Measurements from ENCODE around the gene SLC35G6.

DNA sequence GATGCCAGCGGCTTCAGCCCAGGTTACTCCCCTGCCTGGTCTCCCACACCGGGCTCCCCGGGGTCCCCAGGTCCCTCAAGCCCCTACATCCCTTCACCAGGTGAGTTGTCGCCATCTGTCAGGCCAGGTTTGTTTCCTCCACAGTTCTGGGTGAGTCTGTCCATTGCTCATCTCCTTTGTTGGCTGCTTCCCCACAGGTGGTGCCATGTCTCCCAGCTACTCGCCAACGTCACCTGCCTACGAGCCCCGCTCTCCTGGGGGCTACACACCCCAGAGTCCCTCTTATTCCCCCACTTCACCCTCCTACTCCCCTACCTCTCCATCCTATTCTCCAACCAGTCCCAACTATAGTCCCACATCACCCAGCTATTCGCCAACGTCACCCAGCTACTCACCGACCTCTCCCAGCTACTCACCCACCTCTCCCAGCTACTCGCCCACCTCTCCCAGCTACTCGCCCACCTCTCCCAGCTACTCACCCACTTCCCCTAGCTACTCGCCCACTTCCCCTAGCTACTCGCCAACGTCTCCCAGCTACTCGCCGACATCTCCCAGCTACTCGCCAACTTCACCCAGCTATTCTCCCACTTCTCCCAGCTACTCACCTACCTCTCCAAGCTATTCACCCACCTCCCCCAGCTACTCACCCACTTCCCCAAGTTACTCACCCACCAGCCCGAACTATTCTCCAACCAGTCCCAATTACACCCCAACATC is 31.7 kb downstream of the SLC35G6 start:
- no peak for TF ChIP-seq POLR2A (IDR thresholded peaks at IDR 0.05)
- no peak for TF ChIP-seq CTCF (IDR thresholded peaks at IDR 0.05)

All from ovary (tissue), 3 donors.